Hepatocyte (in vitro differentiated cells): ENCODE results near the gene HADHA.

Source experiments
- CTCF ChIP-seq: fragments of 200-600 bp; sonication (generic); IDR thresholded peaks from 2 replicates; pipeline ENCODE4 v1.5.1; 2016; ENCODE audit warnings: antibody characterized with exemption, mild to moderate bottlenecking; ENCODE audit not compliant: poor library complexity
- EZH2 ChIP-seq: fragments of 200-600 bp; sonication (generic); IDR thresholded peaks from 2 replicates; pipeline ENCODE4 v1.6.1; 2016; ENCODE audit warnings: antibody characterized with exemption, mild to moderate bottlenecking, borderline replicate concordance
- EZH2phosphoT487 ChIP-seq: fragments of 200-600 bp; sonication (generic); IDR thresholded peaks from one replicate; pipeline ENCODE4 v1.6.1; 2018; ENCODE audit warnings: antibody characterized with exemption, mild to moderate bottlenecking, low read depth, moderate library complexity; ENCODE audit not compliant: unreplicated experiment, severe bottlenecking

GRCh38 chr2:26216587-26216986, 27.8 kb downstream of the HADHA start:
- no peak for TF ChIP-seq EZH2
- TF ChIP-seq CTCF, result no peak
- TF ChIP-seq EZH2phosphoT487, result no peak
